Epithelial cell of esophagus (primary cell): ENCODE data around the gene RTEL1.

Source experiments
- DNase-seq: peaks from one replicate; pipeline ENCODE4 v3.0.0; 2010; ENCODE audit warnings: low read depth
- H3K4me3 ChIP-seq: 2 replicates; pipeline ENCODE4 v1.5.1; 2011; ENCODE audit warnings: mild to moderate bottlenecking, low read length, control low read depth
- TF ChIP-seq, protein P1 (sequence below): IDR thresholded peaks from 2 replicates; pipeline ENCODE4 v1.5.1; 2011; ENCODE audit warnings: low read depth, mild to moderate bottlenecking, low read length, control low read depth, inconsistent platforms; ENCODE audit not compliant: insufficient read depth; ENCODE audit errors: missing control alignments

Gene RTEL1

DNA sequence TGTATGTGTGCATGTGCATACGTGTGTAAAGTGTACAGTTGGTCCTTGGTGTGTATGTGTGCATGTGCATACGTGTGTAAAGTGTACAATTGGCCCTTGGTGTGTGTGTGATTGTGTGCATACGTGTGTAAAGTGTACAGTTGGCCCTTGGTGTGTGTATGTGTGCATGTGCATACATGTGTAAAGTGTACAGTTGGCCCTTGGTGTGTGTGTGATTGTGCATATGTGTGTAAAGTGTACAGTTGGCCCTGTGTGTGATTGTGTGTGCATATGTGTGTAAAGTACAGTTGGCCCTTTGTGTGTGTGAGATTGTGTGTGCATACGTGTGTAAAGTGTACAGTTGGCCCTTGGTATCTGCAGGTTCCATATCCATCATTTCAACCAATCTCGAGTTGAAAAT is 73.3 kb downstream of the RTEL1 start:
- no peak overlapping the region for H3K4me3 ChIP-seq
- TF ChIP-seq, protein P1, sequence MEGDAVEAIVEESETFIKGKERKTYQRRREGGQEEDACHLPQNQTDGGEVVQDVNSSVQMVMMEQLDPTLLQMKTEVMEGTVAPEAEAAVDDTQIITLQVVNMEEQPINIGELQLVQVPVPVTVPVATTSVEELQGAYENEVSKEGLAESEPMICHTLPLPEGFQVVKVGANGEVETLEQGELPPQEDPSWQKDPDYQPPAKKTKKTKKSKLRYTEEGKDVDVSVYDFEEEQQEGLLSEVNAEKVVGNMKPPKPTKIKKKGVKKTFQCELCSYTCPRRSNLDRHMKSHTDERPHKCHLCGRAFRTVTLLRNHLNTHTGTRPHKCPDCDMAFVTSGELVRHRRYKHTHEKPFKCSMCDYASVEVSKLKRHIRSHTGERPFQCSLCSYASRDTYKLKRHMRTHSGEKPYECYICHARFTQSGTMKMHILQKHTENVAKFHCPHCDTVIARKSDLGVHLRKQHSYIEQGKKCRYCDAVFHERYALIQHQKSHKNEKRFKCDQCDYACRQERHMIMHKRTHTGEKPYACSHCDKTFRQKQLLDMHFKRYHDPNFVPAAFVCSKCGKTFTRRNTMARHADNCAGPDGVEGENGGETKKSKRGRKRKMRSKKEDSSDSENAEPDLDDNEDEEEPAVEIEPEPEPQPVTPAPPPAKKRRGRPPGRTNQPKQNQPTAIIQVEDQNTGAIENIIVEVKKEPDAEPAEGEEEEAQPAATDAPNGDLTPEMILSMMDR, result no peak

DNA sequence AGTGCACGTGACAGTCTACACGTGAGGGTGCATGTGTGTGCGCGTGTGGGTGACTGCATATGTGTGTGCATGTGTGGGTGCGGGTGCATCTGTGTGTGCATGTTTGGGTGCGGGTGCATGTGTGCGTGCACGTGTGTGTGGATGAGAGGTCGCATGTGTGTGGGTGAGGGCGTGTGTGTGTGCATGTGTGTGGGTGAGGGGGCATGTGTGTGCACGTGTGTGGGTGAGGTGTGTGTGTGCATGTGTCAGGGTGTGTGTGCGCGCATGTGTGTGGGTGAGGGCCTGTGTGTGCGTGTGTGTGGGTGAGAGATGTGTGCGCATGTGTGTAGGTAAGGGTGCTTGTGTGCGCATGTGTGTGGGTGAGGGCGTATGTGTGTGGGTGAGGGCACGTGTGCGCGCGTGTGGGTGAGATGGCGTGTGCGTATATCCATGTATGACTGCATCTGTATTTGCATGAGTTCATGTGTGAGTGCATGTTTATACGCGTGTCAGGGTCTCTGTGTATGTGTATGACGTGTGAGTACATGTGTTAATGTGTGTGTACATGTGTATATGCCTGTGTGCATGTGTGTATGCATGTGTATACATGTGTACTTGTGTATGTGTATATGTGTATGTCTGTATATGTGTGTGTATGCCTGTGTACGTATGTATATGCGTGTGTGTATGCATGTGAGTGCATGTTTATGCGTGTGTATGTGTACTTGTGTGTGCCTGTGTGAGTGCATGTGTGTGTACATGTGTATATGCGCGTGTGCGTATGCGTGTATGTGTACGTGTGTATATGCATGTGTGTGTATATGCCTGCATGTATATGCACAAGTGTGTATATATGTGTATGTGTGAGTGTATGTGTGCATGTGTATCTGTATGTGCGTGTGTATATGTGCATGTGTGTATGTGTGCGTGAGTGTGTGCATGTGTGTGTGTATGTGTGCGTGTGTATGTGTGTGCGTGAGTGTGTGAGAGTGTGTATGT is 74.3 kb downstream of the RTEL1 start:
- TF ChIP-seq, protein P1, result no peak
- DNase-seq, result no peak
- no peak overlapping the region for H3K4me3 ChIP-seq

More for the DNA sequence above, 73.3 kb downstream of the RTEL1 start:
- DNase-seq, result no peak

DNA sequence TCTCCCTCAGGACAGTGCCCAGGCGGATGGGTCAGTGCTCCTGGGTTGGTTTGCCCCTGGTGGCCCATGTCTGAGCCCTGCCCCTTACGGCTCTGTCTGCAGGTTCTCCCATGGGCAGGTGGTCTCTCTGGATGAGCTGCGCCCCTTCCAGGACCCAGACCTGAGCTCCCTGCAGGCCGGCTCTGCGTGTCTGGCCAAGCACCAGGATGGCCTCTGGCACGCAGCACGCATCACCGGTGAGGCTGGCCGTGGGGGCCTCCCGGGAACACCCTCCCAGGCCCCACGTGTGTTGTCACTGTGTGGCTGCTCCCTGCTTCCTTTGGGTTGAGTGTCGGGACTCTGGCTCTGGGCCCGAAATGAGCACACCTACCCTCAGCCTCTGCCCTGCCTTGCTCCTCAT is 75.0 kb downstream of the RTEL1 start:
- TF ChIP-seq, protein P1, result no peak
- DNase-seq, result no peak
- H3K4me3 ChIP-seq, result no peak overlapping the region

DNA sequence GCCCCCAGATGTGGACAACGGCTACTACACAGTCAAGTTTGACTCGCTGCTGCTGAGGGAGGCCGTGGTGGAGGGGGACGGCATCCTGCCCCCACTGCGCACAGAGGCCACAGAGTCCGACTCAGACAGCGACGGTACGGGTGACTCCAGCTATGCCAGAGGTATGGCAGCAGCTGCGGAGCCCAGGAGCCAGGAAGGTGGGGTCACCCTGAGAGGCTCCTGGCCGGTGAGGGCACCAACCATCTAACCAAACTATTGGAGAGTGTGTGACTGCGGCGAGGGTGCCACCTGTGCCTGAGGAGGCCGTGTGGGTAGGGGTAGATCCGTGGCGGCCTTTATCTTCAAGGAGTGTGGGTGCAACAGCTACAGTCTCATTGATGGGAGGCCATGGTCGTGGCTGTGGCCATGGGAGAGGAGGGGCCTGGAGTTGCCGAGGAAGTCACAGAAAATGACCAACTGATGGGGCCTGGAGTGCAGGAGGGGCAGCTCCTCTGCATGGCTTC is 75.5 kb downstream of the RTEL1 start:
- TF ChIP-seq, protein P1, result no peak
- H3K4me3 ChIP-seq, result no peak overlapping the region
- DNase-seq, result no peak

DNA sequence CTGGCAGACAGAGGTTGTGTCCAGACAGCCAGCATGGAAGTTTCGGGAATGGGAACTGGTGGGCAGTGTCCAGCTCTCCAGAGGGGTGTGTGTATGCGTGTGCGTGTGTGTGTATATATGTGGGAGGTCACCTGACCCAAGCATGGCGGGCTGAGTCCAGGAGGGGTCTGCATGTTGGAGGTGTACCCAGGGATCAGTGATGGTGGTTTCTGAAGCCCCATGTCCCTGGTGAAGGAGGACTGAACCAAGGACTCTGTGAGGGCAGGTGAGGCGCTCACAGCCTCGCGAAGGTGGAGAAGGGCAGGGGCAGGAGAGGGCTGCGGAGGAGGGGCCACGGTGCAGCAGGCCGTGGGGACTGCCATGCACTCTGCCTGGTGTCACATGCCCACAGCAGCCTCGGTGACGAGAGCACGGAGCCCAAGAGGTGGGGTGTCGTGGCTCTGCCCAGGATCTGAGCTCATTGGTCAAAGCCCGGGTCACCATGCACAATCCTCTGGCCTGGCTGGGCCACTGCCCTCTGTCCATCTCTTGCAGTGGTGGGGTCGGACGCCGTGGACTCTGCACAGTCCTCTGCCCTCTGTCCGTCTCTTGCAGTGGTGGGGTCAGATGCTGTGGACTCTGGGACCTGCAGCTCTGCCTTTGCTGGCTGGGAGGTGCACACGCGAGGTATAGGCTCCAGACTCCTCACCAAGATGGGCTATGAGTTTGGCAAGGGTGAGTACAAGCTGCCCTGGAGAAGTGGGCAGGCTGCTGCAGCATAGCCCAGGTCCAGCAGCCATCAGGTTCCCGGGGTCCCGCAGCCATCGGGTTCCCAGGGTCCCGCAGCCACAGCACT is 76.2 kb downstream of the RTEL1 start:
- TF ChIP-seq, protein P1, result no peak
- no peak for DNase-seq
- H3K4me3 ChIP-seq, result no peak overlapping the region

DNA sequence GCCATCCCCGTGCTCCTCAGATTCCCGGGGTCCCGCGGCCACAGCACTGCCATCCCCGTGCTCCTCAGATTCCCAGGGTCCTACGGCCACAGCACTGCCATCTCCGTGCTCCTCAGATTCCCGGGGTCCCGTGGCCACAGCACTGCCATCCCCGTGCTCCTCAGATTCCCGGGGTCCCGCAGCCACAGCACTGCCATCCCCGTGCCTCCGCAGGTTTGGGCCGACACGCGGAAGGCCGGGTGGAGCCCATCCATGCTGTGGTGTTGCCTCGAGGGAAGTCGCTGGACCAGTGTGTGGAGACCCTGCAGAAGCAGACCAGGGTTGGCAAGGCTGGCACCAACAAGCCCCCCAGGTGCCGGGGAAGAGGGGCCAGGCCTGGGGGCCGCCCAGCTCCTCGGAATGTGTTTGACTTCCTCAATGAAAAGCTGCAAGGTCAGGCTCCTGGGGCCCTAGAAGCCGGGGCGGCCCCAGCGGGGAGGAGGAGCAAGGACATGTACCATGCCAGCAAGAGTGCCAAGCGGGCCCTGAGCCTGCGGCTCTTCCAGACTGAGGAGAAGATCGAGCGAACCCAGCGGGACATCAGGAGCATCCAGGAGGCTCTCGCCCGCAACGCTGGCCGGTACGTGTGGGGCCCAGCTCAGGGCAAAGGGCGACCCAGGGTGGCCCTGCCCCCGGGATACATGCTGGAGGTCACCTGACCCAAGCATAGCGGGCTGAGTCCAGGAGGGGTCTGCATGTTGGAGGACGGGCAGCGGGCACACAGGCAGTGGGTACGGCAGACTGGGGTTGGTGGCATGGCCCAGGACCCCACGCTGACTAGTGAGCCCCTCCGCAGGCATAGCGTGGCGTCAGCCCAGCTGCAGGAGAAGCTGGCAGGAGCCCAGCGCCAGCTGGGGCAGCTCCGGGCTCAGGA is 77.1 kb downstream of the RTEL1 start:
- no peak overlapping the region for H3K4me3 ChIP-seq
- TF ChIP-seq, protein P1, result no peak
- DNase-seq, result no peak
